Progenitor cell of endocrine pancreas (in vitro differentiated cells): Measurements from ENCODE around the gene PACS1. TPM values are rescaled to one million over a fixed set of nuclear protein-coding genes. Genes with fewer than 3 reads are reported as not detected.
A peak's percentile ranks its signal among the peaks of the same experiment; 100 is the strongest.
"Not testable (repeated sequence)": the region's sequence is repeated elsewhere in the genome, so short reads cannot be mapped to it uniquely, and the experiment has no call there.

Experiments
- DNase-seq: peaks from one replicate; pipeline ENCODE4 v3.0.0; 2021; ENCODE audit warnings: low spot score; ENCODE audit not compliant: unreplicated experiment
- H3K27ac Mint-ChIP-seq: 2 replicates; pipeline ENCODE4 v1.8.0; 2021; ENCODE audit warnings: mild to moderate bottlenecking, moderate library complexity, mixed read lengths
- H3K27me3 Mint-ChIP-seq: 2 replicates; pipeline ENCODE4 v1.8.0; 2021; ENCODE audit warnings: mixed read lengths
- H3K36me3 Mint-ChIP-seq: 2 replicates; pipeline ENCODE4 v1.8.0; 2022; ENCODE audit warnings: mixed read lengths; ENCODE audit not compliant: insufficient read depth
- H3K4me1 Mint-ChIP-seq: 2 replicates; pipeline ENCODE4 v1.8.0; 2021; ENCODE audit warnings: low read depth, mixed read lengths
- H3K4me3 Mint-ChIP-seq: 2 replicates; pipeline ENCODE4 v1.8.0; 2021; ENCODE audit warnings: low read depth, mild to moderate bottlenecking, moderate library complexity, mixed read lengths
- H3K9me3 Mint-ChIP-seq: 2 replicates; pipeline ENCODE4 v1.8.0; 2021; ENCODE audit warnings: low read depth, mixed read lengths
- total RNA-seq: library from RNA; stranded (reverse); gene quantifications from 2 replicates; pipeline ENCODE4 v1.2.1, GENCODE V29; 2021
- TF ChIP-seq, protein P1 (sequence below): fragments of 200-600 bp; sonication (generic); IDR thresholded peaks from one replicate; pipeline ENCODE4 v1.5.0; 2021; ENCODE audit warnings: antibody characterized with exemption, mild to moderate bottlenecking; ENCODE audit not compliant: unreplicated experiment

PACS1 gene
- total RNA-seq, 1 donor from 2014 or later: 72.3 TPM

DNA sequence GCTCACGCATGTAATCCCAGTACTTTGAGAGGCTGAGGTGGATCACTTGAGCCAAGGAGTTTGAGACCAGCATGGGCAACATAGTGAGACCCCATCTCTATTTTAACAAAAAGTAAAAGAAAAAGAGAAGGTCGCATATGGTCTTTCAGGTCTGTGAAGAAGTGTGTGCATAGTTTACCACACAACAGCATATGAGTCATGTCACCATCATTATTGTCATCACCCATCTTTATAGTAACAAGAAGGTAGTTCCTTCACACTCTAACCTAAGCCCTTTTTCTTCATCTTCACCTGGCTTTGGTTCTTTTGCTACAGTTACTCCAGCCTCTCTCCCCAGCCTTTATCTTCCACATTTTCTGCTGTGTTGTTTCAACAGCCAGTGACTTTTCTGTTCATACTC is 39.2 kb downstream of the PACS1 start:
- TF ChIP-seq, protein P1, sequence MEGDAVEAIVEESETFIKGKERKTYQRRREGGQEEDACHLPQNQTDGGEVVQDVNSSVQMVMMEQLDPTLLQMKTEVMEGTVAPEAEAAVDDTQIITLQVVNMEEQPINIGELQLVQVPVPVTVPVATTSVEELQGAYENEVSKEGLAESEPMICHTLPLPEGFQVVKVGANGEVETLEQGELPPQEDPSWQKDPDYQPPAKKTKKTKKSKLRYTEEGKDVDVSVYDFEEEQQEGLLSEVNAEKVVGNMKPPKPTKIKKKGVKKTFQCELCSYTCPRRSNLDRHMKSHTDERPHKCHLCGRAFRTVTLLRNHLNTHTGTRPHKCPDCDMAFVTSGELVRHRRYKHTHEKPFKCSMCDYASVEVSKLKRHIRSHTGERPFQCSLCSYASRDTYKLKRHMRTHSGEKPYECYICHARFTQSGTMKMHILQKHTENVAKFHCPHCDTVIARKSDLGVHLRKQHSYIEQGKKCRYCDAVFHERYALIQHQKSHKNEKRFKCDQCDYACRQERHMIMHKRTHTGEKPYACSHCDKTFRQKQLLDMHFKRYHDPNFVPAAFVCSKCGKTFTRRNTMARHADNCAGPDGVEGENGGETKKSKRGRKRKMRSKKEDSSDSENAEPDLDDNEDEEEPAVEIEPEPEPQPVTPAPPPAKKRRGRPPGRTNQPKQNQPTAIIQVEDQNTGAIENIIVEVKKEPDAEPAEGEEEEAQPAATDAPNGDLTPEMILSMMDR: no peak
- H3K27ac Mint-ChIP-seq: no peak overlapping the region
- H3K9me3 Mint-ChIP-seq: peaks cover 3% of the 10 kb centered on the region
- H3K4me1 Mint-ChIP-seq: peaks cover 24% of the 10 kb centered on the region
- DNase-seq: no peak
- peaks cover 3% of the 10 kb centered on the region for H3K36me3 Mint-ChIP-seq
- H3K27me3 Mint-ChIP-seq: no peaks in the 10 kb centered on the region
- H3K4me3 Mint-ChIP-seq: no peak overlapping the region

DNA sequence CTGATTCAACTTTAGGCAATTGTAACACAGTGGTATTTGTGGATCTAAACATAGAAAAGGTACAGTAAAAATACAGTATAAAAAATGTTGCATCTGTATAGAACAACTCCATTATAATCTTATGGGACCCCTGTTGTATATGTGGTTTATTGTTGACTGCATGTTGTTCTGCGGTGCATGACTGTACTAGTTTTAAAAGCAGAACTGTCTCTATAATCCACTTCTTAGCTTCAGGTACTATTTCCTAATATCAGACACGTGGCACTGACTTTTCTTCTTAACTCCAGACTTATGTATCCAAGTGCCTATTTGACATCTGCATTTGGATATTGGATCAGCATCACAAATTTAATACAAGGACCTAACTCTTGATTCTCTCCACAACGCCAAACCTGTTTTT is 41.1 kb downstream of the PACS1 start:
- no peak overlapping the region for H3K4me3 Mint-ChIP-seq
- no peak overlapping the region for H3K27ac Mint-ChIP-seq
- H3K27me3 Mint-ChIP-seq: no peaks in the 10 kb centered on the region
- peaks cover 3% of the 10 kb centered on the region for H3K36me3 Mint-ChIP-seq
- TF ChIP-seq, protein P1: no peak
- H3K9me3 Mint-ChIP-seq: peaks cover 3% of the 10 kb centered on the region
- H3K4me1 Mint-ChIP-seq: peaks cover 36% of the 10 kb centered on the region
- no peak for DNase-seq

- Mint-ChIP-seq H3K27me3 (no peaks in the 10 kb centered on the region), H3K9me3 (peaks cover 3% of the 10 kb centered on the region), H3K4me1 (peaks cover 37% of the 10 kb centered on the region), H3K27ac (peak overlapping the region; percentile 50), H3K36me3 (peaks cover 2% of the 10 kb centered on the region), H3K4me3 (no peak overlapping the region)
- DNase-seq: no peak
- TF ChIP-seq, protein P1: no peak
These were observed 42.0 kb downstream of the PACS1 start for GRCh38 chr11:66112041-66112491.

DNA sequence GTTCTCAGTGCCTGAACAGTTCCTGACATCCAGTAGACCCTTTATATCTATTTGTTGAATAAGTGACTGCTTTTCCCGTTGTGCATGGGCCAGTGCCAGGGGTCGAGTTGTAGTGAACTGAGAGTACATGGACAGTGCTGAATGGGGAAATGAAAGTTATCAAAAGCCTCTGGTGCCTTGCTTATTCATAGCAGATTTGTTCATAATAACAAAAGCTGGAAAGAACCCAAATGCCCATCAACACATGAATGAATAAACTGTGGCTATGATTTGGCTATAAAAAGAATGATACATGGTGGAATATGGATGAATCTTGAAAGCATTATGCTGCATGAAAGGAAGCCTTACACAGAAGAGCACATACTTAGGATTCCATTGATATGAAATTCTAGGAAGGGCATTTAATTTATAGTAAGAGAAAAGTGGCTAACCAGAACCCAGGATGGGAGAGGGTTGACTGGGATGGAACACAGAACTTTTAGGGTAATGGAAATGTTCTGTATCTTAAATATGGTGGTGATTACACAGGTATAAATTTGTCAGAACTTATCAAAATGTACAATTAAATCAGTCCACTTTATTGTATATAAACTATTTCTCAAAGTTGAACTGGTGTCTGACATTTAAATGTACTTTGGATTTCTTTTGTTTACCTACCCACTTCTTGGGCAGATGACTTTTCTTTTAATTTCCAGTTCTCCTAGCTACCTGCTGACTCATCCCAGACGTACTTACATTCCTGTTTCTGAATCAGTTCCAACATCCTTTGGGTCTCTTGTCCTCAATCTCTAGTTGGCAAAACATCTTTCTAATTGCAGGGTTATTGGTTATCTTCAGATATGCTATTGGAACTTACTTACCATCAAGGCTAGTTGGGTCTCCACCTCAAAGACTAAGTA is 42.8 kb downstream of the PACS1 start:
- DNase-seq: no peak
- TF ChIP-seq, protein P1: no peak
- no peaks in the 10 kb centered on the region for H3K36me3 Mint-ChIP-seq
- H3K27ac Mint-ChIP-seq: no peak overlapping the region
- H3K4me1 Mint-ChIP-seq: peaks cover 32% of the 10 kb centered on the region
- H3K27me3 Mint-ChIP-seq: no peaks in the 10 kb centered on the region
- no peaks in the 10 kb centered on the region for H3K9me3 Mint-ChIP-seq
- no peak overlapping the region for H3K4me3 Mint-ChIP-seq

- H3K4me3 Mint-ChIP-seq, H3K36me3 Mint-ChIP-seq, H3K9me3 Mint-ChIP-seq, DNase-seq, H3K27me3 Mint-ChIP-seq: not testable (repeated sequence)
- H3K27ac Mint-ChIP-seq: peak overlapping the region; percentile 66
- H3K4me1 Mint-ChIP-seq: peaks cover 45% of the 10 kb centered on the region
These were observed 44.9 kb downstream of the PACS1 start for GRCh38 chr11:66114957-66115356.
